BLaER1 (cell line): ENCODE results near the gene IPPK.

Experiments
- H3K27ac ChIP-seq: shearing (Covaris generic); formaldehyde crosslinking; 2 replicates; pipeline ENCODE4 v1.8.1; 2022
- H3K27me3 ChIP-seq: shearing (Covaris generic); formaldehyde crosslinking; 2 replicates; pipeline ENCODE4 v1.8.1; 2022
- H3K36me3 ChIP-seq: shearing (Covaris generic); formaldehyde crosslinking; 2 replicates; pipeline ENCODE4 v1.8.1; 2022
- H3K4me1 ChIP-seq: shearing (Covaris generic); formaldehyde crosslinking; 2 replicates; pipeline ENCODE4 v1.8.1; 2022
- H3K4me2 ChIP-seq: shearing (Covaris generic); formaldehyde crosslinking; 2 replicates; pipeline ENCODE4 v1.8.1; 2022
- H3K4me3 ChIP-seq: shearing (Covaris generic); formaldehyde crosslinking; 2 replicates; pipeline ENCODE4 v1.8.1; 2022
- H3K9ac ChIP-seq: shearing (Covaris generic); formaldehyde crosslinking; 2 replicates; pipeline ENCODE4 v1.8.1; 2022
- H3K9me3 ChIP-seq: shearing (Covaris generic); formaldehyde crosslinking; 2 replicates; pipeline ENCODE4 v1.8.1; 2022
- H4K20me1 ChIP-seq: shearing (Covaris generic); formaldehyde crosslinking; 2 replicates; pipeline ENCODE4 v1.8.1; 2022
- Cebpa-rat ChIP-seq: shearing (Covaris generic); IDR thresholded peaks from 2 replicates; pipeline ENCODE4 v1.8.1; 2022

The IPPK gene

DNA sequence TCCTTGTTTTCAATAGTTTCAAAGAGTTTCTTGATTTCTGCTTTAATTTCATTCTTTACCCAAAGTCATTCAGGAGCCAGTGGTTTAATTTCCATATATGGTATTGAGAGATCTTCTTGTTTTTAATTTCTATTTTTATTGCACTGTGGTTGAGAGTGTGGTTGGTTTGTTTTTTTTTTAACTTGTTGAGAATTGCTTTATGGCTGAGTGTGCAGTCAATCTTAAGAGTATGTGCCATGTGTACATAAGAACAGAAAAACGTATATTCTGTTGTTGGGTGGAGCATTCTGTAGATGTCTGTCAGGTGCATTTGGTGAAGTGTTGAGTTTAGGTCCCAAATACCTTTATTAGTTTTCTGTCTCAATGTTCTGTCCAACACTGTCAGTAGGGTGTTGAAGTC lies 26.7 kb upstream of the IPPK start:
- peaks cover 11% of the 10 kb centered on the region for H3K4me1 ChIP-seq
- no peak overlapping the region for H3K9ac ChIP-seq
- no peak for TF ChIP-seq Cebpa-rat
- H3K9me3 ChIP-seq = peaks cover 83% of the 10 kb centered on the region
- H3K4me3 ChIP-seq = no peak overlapping the region
- H3K27me3 ChIP-seq = no peaks in the 10 kb centered on the region
- no peaks in the 10 kb centered on the region for H4K20me1 ChIP-seq
- peak overlapping the region; percentile 46 for H3K4me2 ChIP-seq
- peaks cover 17% of the 10 kb centered on the region for H3K36me3 ChIP-seq
- H3K27ac ChIP-seq = no peak overlapping the region

DNA sequence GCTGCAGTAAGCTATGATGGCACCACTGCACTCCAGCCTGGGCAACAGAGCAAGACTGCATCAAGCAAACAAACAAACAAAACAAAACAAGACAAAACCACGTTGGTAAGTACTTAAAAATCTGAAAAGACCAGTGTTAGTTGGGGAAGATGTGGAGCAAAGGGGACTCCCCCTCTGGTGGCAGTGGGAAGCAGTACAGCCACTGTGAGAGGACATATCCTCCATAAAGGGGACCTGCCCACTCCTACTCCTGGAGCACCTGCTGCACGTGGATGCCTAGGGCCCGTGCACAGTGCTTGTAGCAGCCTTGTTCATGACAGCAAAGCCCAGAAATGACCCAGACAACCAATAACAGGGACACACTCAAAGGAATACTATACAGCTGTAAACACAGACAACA lies 17.0 kb upstream of the IPPK start:
- Histone ChIP-seq H3K4me1 (peaks cover 2% of the 10 kb centered on the region), H3K4me2 (no peak overlapping the region), H4K20me1 (no peaks in the 10 kb centered on the region), H3K36me3 (no peaks in the 10 kb centered on the region), H3K9ac (no peak overlapping the region), H3K27me3 (no peaks in the 10 kb centered on the region), H3K27ac (no peak overlapping the region), H3K9me3 (peaks cover 25% of the 10 kb centered on the region), H3K4me3 (no peak overlapping the region)
- TF ChIP-seq Cebpa-rat = no peak

DNA sequence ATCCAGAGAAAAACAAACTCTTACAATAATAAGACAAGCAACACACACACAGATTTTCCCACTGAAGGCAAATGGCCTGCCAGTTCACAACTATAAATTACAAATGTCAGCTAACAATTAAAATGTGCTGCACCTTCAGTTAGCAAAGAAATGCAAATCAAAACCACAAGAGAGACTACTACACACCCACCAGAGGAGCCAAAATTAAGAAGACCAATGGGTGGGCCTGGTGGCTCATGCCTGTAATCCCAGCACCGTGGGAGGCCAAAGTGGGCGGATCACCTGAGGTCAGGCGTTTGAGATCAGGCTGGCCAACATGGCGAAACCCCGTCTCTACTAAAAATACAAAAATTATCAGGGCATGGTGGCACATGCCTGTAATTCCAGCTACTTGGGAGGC lies 15.1 kb upstream of the IPPK start:
- H3K4me1 ChIP-seq = peaks cover 21% of the 10 kb centered on the region
- H3K27me3 ChIP-seq = no peaks in the 10 kb centered on the region
- H3K36me3 ChIP-seq = no peaks in the 10 kb centered on the region
- peaks cover 7% of the 10 kb centered on the region; the same call in 1 of the 2 replicates for H3K9me3 ChIP-seq
- TF ChIP-seq Cebpa-rat = no peak
- no peak overlapping the region for H3K9ac ChIP-seq
- H3K27ac ChIP-seq = no peak overlapping the region
- no peak overlapping the region for H3K4me3 ChIP-seq
- no peaks in the 10 kb centered on the region for H4K20me1 ChIP-seq
- H3K4me2 ChIP-seq = no peak overlapping the region

DNA sequence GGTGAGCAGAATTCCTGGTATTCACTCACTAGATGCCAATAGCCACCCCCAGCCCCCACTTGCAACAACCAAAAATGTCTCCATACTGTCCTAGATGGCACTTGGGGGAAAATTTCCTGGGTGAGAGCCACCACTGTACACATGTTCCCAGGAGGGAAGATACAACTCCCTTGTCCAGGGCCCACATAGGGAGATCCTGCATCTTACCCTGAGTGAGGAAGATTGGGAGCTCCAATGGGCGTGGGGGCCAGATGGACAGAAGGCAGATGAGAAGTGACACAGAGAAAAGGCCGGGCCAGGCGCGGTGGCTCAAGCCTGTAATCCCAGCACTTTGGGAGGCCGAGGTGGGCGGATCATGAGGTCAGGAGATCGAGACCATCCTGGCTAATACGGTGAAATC lies 12.3 kb upstream of the IPPK start:
- no peak overlapping the region for H3K4me3 ChIP-seq
- H3K9me3 ChIP-seq = no peaks in the 10 kb centered on the region
- H3K36me3 ChIP-seq = no peaks in the 10 kb centered on the region
- no peak overlapping the region for H3K9ac ChIP-seq
- TF ChIP-seq Cebpa-rat = no peak
- no peaks in the 10 kb centered on the region for H3K27me3 ChIP-seq
- H3K27ac ChIP-seq = no peak overlapping the region
- no peaks in the 10 kb centered on the region for H4K20me1 ChIP-seq
- H3K4me2 ChIP-seq = no peak overlapping the region
- H3K4me1 ChIP-seq = peaks cover 23% of the 10 kb centered on the region

DNA sequence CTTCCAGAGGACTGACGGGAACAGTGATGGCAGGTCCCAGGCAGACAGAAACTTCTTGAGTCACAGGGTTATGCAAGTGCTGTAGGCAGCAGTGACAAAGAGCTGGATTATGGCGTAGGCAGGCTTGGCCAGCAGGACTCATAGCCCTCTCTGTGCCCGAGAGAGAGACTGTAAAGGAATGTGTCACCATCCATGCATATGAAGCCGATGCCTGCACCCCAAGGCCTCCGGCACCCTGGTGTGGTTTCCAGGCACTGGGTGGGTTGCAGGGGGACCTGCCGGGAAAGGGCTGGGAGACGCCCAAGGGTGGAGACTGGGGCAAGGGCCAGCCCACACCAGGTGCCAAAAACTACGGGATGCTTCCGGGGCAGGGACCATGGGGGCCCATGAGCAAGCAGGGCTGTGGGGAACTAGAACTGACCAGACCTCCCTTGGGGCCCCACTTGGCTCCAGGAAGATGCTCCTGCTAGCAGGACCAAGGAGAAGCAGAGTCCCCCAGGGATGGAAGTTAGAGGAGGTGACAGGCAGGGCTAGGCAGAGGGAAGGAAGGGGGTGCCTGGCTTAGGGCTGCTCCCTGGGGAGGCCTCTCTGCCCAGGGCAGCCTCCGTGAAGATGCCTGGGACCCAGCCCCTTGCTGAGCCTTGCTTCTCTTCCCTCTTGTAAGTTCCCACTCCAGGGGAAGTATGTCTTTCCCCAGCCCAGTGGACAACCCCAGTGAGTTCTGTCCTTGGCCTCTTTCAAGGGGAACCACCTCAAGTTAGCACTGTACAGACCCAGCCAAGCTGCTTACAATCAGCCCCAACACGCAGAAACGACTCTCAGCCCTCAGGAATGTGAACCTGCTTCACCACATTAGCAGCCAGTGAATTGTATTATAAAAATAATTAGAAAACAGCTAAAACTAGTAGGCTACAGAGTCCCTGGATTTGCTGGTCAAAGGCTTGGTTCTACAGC lies 10.5 kb upstream of the IPPK start:
- Histone ChIP-seq H3K4me3 (no peak overlapping the region), H3K9ac (no peak overlapping the region), H3K4me2 (peak overlapping the region; percentile 59), H3K27ac (peak overlapping the region; percentile 38), H3K9me3 (no peaks in the 10 kb centered on the region), H3K36me3 (no peaks in the 10 kb centered on the region; the same call in 1 of the 2 replicates), H3K27me3 (no peaks in the 10 kb centered on the region), H4K20me1 (no peaks in the 10 kb centered on the region), H3K4me1 (peaks cover 23% of the 10 kb centered on the region)
- TF ChIP-seq Cebpa-rat = no peak

DNA sequence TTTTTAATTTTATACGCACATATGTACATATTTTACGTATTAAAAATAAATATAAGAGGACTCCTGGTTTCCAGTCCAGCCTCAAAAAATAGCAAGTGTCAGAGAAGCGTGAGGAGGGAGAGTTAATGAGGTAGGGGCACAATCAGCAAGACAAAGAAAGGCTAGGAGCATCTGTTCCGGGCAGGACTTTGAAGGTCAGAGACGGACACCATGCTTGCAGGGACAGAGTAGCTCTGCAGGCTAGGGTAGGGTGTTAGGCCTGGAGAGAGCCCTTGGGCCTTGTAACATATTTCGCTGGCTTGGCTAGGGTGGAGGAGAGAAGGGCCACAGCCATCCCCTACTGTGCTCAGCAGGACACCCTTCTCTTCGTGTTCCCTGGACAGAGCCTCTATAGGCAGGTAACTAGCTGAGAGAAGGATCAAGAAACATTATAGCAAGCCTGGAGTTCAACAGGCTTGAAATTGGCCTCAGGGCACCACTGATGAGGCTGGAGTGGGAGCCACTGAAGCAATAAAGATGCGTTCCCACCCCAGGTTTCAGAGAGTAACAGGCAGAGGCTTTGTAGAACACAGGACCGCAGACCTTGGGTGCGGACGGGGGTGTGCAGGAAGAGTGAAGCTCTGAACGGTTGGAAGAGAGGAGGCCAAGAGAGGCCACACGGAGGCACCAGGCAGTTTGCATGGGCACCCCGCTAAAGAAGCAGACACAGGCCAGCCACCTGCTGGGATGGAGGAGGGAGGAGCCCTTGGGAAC lies 9.7 kb upstream of the IPPK start:
- H3K27ac ChIP-seq = 0 out of 2 replicates have a peak overlapping the region, but pooled peaks have one; percentile 38
- H3K4me3 ChIP-seq = no peak overlapping the region
- no peak for TF ChIP-seq Cebpa-rat
- H3K4me1 ChIP-seq = peaks cover 23% of the 10 kb centered on the region
- H3K4me2 ChIP-seq = no peak overlapping the region
- no peaks in the 10 kb centered on the region for H3K27me3 ChIP-seq
- H3K9ac ChIP-seq = no peak overlapping the region
- no peaks in the 10 kb centered on the region for H3K9me3 ChIP-seq
- H4K20me1 ChIP-seq = no peaks in the 10 kb centered on the region
- no peaks in the 10 kb centered on the region; the same call in 1 of the 2 replicates for H3K36me3 ChIP-seq

DNA sequence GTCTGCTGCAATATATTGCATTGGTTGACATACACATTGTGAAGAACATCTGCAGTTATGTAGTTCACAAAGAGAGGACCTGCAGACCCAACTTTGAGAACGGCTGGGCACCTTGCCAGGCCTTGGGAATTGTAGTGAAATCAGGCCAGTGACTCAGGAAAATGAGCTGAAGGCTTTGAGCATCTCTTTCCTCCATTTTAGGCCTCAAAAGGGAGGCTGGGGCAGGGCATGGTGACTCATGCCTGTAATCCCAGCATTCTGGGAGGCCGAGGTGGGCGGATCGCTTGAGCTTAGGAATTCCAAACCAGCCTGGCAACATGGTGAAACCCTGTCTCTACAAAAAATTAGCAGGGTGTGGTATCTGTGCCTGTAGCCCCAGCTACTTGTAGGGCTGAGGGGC lies 1.4 kb upstream of the IPPK start:
- Histone ChIP-seq H3K36me3 (peaks cover 18% of the 10 kb centered on the region), H3K9ac (no peak overlapping the region), H3K27me3 (no peaks in the 10 kb centered on the region), H3K4me1 (peaks cover 29% of the 10 kb centered on the region), H3K4me3 (no peak overlapping the region), H3K4me2 (peak overlapping the region; percentile 92), H3K27ac (no peak overlapping the region), H4K20me1 (peaks cover 23% of the 10 kb centered on the region), H3K9me3 (no peaks in the 10 kb centered on the region)
- TF ChIP-seq Cebpa-rat = no peak

DNA sequence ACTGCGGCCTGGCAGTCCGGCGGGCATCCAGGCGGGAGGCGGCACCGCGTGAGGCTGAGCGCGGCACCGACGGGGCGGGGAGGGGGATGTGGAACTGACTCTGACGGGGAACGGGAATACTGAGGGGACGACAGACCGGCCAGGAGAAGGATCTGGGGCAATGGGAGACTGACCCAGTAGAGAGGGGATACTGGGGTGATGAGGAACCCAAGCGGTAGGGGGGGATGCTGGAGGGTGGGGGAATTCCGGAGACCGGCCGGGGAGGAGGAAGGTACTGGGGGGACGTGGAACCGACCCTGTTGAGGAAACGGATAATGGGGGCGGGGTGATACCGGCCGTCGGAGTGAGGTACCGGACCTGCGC lies 423 bp downstream of the IPPK start:
- Histone ChIP-seq H3K4me2 (peak overlapping the region; percentile 95), H3K27ac (peak overlapping the region; percentile 95), H4K20me1 (peaks cover 39% of the 10 kb centered on the region), H3K9me3 (no peaks in the 10 kb centered on the region), H3K36me3 (peaks cover 26% of the 10 kb centered on the region), H3K4me1 (peaks cover 39% of the 10 kb centered on the region), H3K4me3 (peak overlapping the region; percentile 95), H3K27me3 (no peaks in the 10 kb centered on the region), H3K9ac (peak overlapping the region; percentile 94)
- TF ChIP-seq Cebpa-rat = no peak

DNA sequence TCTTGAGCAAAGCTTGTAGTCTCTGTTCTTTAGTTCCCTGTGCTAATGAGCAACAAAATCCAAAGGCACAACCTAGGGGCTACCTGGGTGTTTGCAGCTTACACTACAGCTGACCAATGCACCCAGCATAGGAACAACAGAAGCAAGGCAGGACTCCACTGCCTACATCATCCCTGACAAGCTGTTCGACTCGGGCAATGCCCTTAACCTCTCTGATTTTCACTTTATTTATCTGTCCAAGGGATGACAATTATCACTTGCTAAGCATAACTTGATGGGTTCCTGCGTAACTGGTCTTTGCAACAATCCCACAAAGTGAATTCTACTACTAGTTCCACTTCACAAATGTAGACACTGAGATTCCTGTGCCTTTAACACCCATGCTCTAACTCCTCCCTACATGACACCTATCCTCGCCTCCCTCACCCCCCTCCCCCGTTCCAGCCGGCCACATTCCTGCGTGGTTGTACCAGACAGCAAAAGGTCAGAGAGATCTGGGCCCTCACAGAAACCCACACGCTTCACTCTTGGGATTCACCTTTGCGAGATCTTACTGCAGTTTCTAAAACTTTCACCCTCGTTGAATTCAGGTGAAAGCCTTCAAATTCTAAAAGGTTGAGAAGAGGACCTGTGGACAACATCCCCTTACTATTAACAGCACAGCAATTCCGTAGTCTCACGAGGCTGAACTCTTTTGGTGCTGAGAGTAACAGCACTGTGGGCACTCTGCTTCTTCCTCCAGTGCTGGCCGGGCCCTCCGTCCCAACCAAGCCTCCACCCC lies 995 bp downstream of the IPPK start:
- H3K9me3 ChIP-seq = no peaks in the 10 kb centered on the region
- peak overlapping the region; percentile 95 for H3K4me3 ChIP-seq
- H3K27me3 ChIP-seq = no peaks in the 10 kb centered on the region
- no peak for TF ChIP-seq Cebpa-rat
- H3K4me2 ChIP-seq = peak overlapping the region; percentile 95
- peaks cover 44% of the 10 kb centered on the region for H4K20me1 ChIP-seq
- H3K9ac ChIP-seq = peak overlapping the region; percentile 94
- peak overlapping the region; percentile 95 for H3K27ac ChIP-seq
- H3K36me3 ChIP-seq = peaks cover 32% of the 10 kb centered on the region
- peaks cover 45% of the 10 kb centered on the region for H3K4me1 ChIP-seq
